GM23338 (cell line): ENCODE results near the gene SEC16A. TPM values are rescaled to one million over a fixed set of nuclear protein-coding genes. Genes with fewer than 3 reads are reported as not detected.

Experiments used
- ATAC-seq: fragments of 200-7000 bp; cut with Tn5 transposase; 3 replicates; pipeline ENCODE4 v1.9.1; 2020
- DNase-seq: peaks from one replicate; pipeline ENCODE4 v3.0.0-alpha.2; 2015; ENCODE audit warnings: low spot score
- H2AFZ ChIP-seq: fragments of 200-600 bp; sonication (generic); 2 replicates; pipeline ENCODE4 v1.8.0; 2016; ENCODE audit warnings: antibody characterized with exemption, mild to moderate bottlenecking, moderate library complexity
- H3F3A ChIP-seq: fragments of 200-600 bp; sonication (generic); replicated peaks from 2 replicates; pipeline ENCODE4 v1.8.0; 2017; ENCODE audit warnings: antibody characterized with exemption, mixed run types, low read depth
- H3K27ac ChIP-seq: fragments of 200-600 bp; sonication (generic); 2 replicates; pipeline ENCODE4 v1.6.1; 2016; ENCODE audit warnings: low read depth
- H3K27me3 ChIP-seq: fragments of 200-600 bp; sonication (generic); 2 replicates; pipeline ENCODE4 v1.8.0; 2016; ENCODE audit warnings: mild to moderate bottlenecking, mixed run types, moderate library complexity; ENCODE audit not compliant: insufficient read depth
- H3K36me3 ChIP-seq: fragments of 200-600 bp; sonication (generic); 2 replicates; pipeline ENCODE4 v1.8.0; 2016; ENCODE audit warnings: mild to moderate bottlenecking; ENCODE audit not compliant: insufficient read depth
- H3K4me1 ChIP-seq: fragments of 200-600 bp; sonication (generic); 2 replicates; pipeline ENCODE4 v1.8.0; 2016; ENCODE audit warnings: mild to moderate bottlenecking, moderate library complexity; ENCODE audit not compliant: insufficient read depth
- H3K4me2 ChIP-seq: fragments of 200-600 bp; sonication (generic); 2 replicates; pipeline ENCODE4 v1.7.1; 2017; ENCODE audit warnings: mixed run types
- H3K4me3 ChIP-seq: fragments of 200-600 bp; sonication (generic); 2 replicates; pipeline ENCODE4 v1.6.1; 2016; ENCODE audit warnings: mixed run types
- H3K79me2 ChIP-seq: fragments of 200-600 bp; sonication (generic); replicated peaks from 2 replicates; pipeline ENCODE4 v1.8.0; 2017; ENCODE audit warnings: mild to moderate bottlenecking; ENCODE audit not compliant: insufficient read depth
- H3K9me2 ChIP-seq: fragments of 200-600 bp; sonication (generic); 2 replicates; pipeline ENCODE4 v1.8.0; 2017; ENCODE audit not compliant: insufficient read depth
- H4K20me1 ChIP-seq: fragments of 200-600 bp; sonication (generic); replicated peaks from 2 replicates; pipeline ENCODE4 v1.8.0; 2017; ENCODE audit warnings: mild to moderate bottlenecking; ENCODE audit not compliant: insufficient read depth
- H3K27ac Mint-ChIP-seq: 2 replicates; pipeline ENCODE4 v1.8.0; 2020; ENCODE audit warnings: inconsistent platforms, mild to moderate bottlenecking, moderate library complexity, mixed read lengths
- H3K27me3 Mint-ChIP-seq: 3 replicates; pipeline ENCODE4 v1.8.0; 2022; ENCODE audit warnings: low read depth, mild to moderate bottlenecking, moderate library complexity, mixed read lengths, inconsistent platforms; ENCODE audit not compliant: insufficient read depth, poor library complexity
- H3K36me3 Mint-ChIP-seq: 3 replicates; pipeline ENCODE4 v1.8.0; 2021; ENCODE audit warnings: low read depth, mild to moderate bottlenecking, inconsistent platforms, moderate library complexity, mixed read lengths
- H3K4me1 Mint-ChIP-seq: 3 replicates; pipeline ENCODE4 v1.8.0; 2020; ENCODE audit warnings: mild to moderate bottlenecking, inconsistent platforms, mixed read lengths
- H3K4me3 Mint-ChIP-seq: 3 replicates; pipeline ENCODE4 v1.8.0; 2021; ENCODE audit warnings: moderate library complexity, mild to moderate bottlenecking, inconsistent platforms, mixed read lengths
- H3K9me3 Mint-ChIP-seq: 3 replicates; pipeline ENCODE4 v1.8.0; 2020; ENCODE audit warnings: moderate library complexity, mild to moderate bottlenecking, inconsistent platforms, mixed read lengths
- CREB1 ChIP-seq: fragments of 250-450 bp; sonication (Bioruptor Pico); IDR thresholded peaks from 2 replicates; pipeline ENCODE4 v1.5.0; 2020; ENCODE audit warnings: low read depth, mild to moderate bottlenecking, moderate library complexity
- EZH2 ChIP-seq: fragments of 200-600 bp; sonication (generic); IDR thresholded peaks from one replicate; pipeline ENCODE4 v1.8.0; 2017; ENCODE audit warnings: antibody characterized with exemption, mild to moderate bottlenecking, low read depth; ENCODE audit not compliant: unreplicated experiment
- EZH2phosphoT487 ChIP-seq: fragments of 200-600 bp; sonication (generic); IDR thresholded peaks from one replicate; pipeline ENCODE4 v1.8.1; 2018; ENCODE audit warnings: antibody characterized with exemption; ENCODE audit not compliant: unreplicated experiment
- JUNB ChIP-seq: IDR thresholded peaks from one replicate; pipeline ENCODE4 v1.6.1; 2016; ENCODE audit warnings: antibody characterized with exemption; ENCODE audit not compliant: unreplicated experiment
- NANOG ChIP-seq: IDR thresholded peaks from 2 replicates; pipeline ENCODE4 v1.6.1; 2016; ENCODE audit warnings: antibody characterized with exemption, borderline replicate concordance
- POLR2AphosphoS5 ChIP-seq: IDR thresholded peaks from 2 replicates; pipeline ENCODE4 v1.6.1; 2016; ENCODE audit warnings: antibody characterized with exemption, low read depth
- STAT1 ChIP-seq: IDR thresholded peaks from one replicate; pipeline ENCODE4 v1.6.1; 2016; ENCODE audit warnings: antibody characterized with exemption; ENCODE audit not compliant: unreplicated experiment
- ZNF114 ChIP-seq: fragments of 250-450 bp; sonication (Bioruptor Pico); IDR thresholded peaks from 2 replicates; pipeline ENCODE4 v1.5.0; 2020; ENCODE audit warnings: mild to moderate bottlenecking, moderate library complexity
- ZNF331 ChIP-seq: fragments of 250-450 bp; sonication (Bioruptor Pico); IDR thresholded peaks from 2 replicates; pipeline ENCODE4 v1.5.0; 2020; ENCODE audit warnings: low read depth, mild to moderate bottlenecking, moderate library complexity
- polyA plus RNA-seq: library from polyadenylated mRNA; unstranded; fragments of >200 nt; fragmentation: Nextera tagmentation; extraction: Ambion mirVana; gene quantifications from 2 replicates; pipeline ENCODE4 v1.2.1, GENCODE V29; 2016
- total RNA-seq: library from RNA; depleted of rRNA; stranded (reverse); fragments of >200 nt; shearing (Covaris generic); gene quantifications from 2 replicates; pipeline ENCODE4 v1.2.3, GENCODE V29; 2014
- TF ChIP-seq, protein P1 (sequence below): IDR thresholded peaks from one replicate; pipeline ENCODE4 v1.6.1; 2018; ENCODE audit warnings: antibody characterized with exemption; ENCODE audit not compliant: unreplicated experiment
- TF ChIP-seq, protein P2 (sequence below), 2 experiments: fragments of 200-600 bp in 1 of 2; sonication (generic) in 1 of 2; conservative IDR thresholded peaks; 2 replicates each; pipeline versions ENCODE4 v1.5.1 to v1.6.1; 2016 to 2017; ENCODE audit warnings: antibody characterized with exemption in 2 of 2, low read depth in 2 of 2, mild to moderate bottlenecking in 2 of 2, moderate library complexity in 1 of 2
- TF ChIP-seq, protein P3 (sequence below): fragments of 250-450 bp; sonication (Bioruptor Pico); IDR thresholded peaks from 2 replicates; pipeline ENCODE4 v1.5.0; 2020; ENCODE audit warnings: mild to moderate bottlenecking, moderate library complexity
- TF ChIP-seq, protein P4 (sequence below): IDR thresholded peaks from 2 replicates; pipeline ENCODE4 v1.6.1; 2016; ENCODE audit warnings: antibody characterized with exemption

Gene SEC16A
- total and polyA plus RNA-seq, 2 experiments from 2014 or later = 34.0 to 59.2 TPM

DNA sequence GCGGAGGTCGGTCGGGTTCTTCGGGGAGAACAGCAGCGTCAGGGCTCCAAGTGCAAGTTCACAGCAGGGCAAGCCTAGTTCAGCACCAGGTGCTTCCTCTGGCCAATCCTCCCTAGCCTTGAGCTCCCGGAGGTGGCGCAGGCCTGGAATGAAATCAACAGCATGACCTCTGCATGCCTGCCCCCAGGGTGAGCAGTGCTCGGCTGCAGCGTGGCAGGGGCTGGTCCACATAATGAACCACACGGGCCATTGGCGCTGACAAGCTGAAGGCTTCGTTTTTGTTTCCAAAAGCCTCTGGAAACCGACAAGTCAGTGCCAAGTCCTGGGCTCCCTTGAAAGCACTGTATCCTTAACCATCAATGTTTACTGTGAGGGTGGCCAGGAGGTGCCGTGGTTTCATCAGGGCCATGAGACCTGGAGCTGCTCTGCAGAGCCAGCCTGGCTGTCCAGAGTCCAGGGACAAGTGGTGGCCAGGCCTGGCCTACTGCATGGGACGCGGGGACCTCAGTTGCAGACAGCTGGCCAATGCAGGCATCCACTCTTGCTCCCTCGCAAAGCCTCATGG is 41.1 kb downstream of the SEC16A start:
- H3K27ac Mint-ChIP-seq = no peak overlapping the region

More for the DNA sequence above, 41.1 kb downstream of the SEC16A start:
- Histone ChIP-seq H3F3A (peaks cover 27% of the 10 kb centered on the region), H3K4me3 (no peak overlapping the region), H3K27me3 (no peaks in the 10 kb centered on the region), H4K20me1 (peaks cover 22% of the 10 kb centered on the region), H3K27ac (0 out of 2 replicates have a peak overlapping the region, but pooled peaks have one; percentile 80), H3K79me2 (peaks cover 18% of the 10 kb centered on the region), H2AFZ (no peak overlapping the region), H3K36me3 (peaks cover 23% of the 10 kb centered on the region), H3K4me2 (no peak overlapping the region), H3K4me1 (no peaks in the 10 kb centered on the region), H3K9me2 (no peaks in the 10 kb centered on the region)
- ATAC-seq = no peak
- Mint-ChIP-seq H3K4me3 (peak overlapping the region; percentile 38; the same call in 2 of the 3 replicates), H3K36me3 (peaks cover 56% of the 10 kb centered on the region), H3K27me3 (peaks cover 7% of the 10 kb centered on the region), H3K9me3 (0 out of 3 replicates have a peak, but pooled peaks cover 2% of the 10 kb centered on the region), H3K4me1 (peaks cover 15% of the 10 kb centered on the region)
- TF ChIP-seq ZNF114 (CRISPR knock-in tag) = no peak
- TF ChIP-seq JUNB = no peak
- no peak for TF ChIP-seq NANOG
- TF ChIP-seq, protein P1, sequence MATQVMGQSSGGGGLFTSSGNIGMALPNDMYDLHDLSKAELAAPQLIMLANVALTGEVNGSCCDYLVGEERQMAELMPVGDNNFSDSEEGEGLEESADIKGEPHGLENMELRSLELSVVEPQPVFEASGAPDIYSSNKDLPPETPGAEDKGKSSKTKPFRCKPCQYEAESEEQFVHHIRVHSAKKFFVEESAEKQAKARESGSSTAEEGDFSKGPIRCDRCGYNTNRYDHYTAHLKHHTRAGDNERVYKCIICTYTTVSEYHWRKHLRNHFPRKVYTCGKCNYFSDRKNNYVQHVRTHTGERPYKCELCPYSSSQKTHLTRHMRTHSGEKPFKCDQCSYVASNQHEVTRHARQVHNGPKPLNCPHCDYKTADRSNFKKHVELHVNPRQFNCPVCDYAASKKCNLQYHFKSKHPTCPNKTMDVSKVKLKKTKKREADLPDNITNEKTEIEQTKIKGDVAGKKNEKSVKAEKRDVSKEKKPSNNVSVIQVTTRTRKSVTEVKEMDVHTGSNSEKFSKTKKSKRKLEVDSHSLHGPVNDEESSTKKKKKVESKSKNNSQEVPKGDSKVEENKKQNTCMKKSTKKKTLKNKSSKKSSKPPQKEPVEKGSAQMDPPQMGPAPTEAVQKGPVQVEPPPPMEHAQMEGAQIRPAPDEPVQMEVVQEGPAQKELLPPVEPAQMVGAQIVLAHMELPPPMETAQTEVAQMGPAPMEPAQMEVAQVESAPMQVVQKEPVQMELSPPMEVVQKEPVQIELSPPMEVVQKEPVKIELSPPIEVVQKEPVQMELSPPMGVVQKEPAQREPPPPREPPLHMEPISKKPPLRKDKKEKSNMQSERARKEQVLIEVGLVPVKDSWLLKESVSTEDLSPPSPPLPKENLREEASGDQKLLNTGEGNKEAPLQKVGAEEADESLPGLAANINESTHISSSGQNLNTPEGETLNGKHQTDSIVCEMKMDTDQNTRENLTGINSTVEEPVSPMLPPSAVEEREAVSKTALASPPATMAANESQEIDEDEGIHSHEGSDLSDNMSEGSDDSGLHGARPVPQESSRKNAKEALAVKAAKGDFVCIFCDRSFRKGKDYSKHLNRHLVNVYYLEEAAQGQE = no peak
- TF ChIP-seq POLR2AphosphoS5 = no peak
- TF ChIP-seq, protein P2, sequence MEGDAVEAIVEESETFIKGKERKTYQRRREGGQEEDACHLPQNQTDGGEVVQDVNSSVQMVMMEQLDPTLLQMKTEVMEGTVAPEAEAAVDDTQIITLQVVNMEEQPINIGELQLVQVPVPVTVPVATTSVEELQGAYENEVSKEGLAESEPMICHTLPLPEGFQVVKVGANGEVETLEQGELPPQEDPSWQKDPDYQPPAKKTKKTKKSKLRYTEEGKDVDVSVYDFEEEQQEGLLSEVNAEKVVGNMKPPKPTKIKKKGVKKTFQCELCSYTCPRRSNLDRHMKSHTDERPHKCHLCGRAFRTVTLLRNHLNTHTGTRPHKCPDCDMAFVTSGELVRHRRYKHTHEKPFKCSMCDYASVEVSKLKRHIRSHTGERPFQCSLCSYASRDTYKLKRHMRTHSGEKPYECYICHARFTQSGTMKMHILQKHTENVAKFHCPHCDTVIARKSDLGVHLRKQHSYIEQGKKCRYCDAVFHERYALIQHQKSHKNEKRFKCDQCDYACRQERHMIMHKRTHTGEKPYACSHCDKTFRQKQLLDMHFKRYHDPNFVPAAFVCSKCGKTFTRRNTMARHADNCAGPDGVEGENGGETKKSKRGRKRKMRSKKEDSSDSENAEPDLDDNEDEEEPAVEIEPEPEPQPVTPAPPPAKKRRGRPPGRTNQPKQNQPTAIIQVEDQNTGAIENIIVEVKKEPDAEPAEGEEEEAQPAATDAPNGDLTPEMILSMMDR (conservative IDR thresholded peaks at IDR 0.05; ENCODE audit: low read depth in 2 of 2) = no peak
- TF ChIP-seq, protein P3, sequence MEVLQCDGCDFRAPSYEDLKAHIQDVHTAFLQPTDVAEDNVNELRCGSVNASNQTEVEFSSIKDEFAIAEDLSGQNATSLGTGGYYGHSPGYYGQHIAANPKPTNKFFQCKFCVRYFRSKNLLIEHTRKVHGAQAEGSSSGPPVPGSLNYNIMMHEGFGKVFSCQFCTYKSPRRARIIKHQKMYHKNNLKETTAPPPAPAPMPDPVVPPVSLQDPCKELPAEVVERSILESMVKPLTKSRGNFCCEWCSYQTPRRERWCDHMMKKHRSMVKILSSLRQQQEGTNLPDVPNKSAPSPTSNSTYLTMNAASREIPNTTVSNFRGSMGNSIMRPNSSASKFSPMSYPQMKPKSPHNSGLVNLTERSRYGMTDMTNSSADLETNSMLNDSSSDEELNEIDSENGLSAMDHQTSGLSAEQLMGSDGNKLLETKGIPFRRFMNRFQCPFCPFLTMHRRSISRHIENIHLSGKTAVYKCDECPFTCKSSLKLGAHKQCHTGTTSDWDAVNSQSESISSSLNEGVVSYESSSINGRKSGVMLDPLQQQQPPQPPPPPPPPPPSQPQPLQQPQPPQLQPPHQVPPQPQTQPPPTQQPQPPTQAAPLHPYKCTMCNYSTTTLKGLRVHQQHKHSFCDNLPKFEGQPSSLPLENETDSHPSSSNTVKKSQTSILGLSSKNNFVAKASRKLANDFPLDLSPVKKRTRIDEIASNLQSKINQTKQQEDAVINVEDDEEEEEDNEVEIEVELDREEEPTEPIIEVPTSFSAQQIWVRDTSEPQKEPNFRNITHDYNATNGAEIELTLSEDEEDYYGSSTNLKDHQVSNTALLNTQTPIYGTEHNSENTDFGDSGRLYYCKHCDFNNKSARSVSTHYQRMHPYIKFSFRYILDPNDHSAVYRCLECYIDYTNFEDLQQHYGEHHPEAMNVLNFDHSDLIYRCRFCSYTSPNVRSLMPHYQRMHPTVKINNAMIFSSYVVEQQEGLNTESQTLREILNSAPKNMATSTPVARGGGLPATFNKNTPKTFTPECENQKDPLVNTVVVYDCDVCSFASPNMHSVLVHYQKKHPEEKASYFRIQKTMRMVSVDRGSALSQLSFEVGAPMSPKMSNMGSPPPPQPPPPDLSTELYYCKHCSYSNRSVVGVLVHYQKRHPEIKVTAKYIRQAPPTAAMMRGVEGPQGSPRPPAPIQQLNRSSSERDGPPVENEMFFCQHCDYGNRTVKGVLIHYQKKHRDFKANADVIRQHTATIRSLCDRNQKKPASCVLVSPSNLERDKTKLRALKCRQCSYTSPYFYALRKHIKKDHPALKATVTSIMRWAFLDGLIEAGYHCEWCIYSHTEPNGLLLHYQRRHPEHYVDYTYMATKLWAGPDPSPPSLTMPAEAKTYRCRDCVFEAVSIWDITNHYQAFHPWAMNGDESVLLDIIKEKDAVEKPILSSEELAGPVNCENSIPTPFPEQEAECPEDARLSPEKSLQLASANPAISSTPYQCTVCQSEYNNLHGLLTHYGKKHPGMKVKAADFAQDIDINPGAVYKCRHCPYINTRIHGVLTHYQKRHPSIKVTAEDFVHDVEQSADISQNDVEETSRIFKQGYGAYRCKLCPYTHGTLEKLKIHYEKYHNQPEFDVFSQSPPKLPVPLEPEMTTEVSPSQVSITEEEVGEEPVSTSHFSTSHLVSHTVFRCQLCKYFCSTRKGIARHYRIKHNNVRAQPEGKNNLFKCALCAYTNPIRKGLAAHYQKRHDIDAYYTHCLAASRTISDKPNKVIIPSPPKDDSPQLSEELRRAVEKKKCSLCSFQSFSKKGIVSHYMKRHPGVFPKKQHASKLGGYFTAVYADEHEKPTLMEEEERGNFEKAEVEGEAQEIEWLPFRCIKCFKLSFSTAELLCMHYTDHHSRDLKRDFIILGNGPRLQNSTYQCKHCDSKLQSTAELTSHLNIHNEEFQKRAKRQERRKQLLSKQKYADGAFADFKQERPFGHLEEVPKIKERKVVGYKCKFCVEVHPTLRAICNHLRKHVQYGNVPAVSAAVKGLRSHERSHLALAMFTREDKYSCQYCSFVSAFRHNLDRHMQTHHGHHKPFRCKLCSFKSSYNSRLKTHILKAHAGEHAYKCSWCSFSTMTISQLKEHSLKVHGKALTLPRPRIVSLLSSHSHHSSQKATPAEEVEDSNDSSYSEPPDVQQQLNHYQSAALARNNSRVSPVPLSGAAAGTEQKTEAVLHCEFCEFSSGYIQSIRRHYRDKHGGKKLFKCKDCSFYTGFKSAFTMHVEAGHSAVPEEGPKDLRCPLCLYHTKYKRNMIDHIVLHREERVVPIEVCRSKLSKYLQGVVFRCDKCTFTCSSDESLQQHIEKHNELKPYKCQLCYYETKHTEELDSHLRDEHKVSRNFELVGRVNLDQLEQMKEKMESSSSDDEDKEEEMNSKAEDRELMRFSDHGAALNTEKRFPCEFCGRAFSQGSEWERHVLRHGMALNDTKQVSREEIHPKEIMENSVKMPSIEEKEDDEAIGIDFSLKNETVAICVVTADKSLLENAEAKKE (CRISPR knock-in tag) = no peak
- no peak for TF ChIP-seq EZH2phosphoT487
- no peak for TF ChIP-seq ZNF331 (CRISPR knock-in tag)
- TF ChIP-seq STAT1 = no peak
- TF ChIP-seq CREB1 (CRISPR knock-in tag) = no peak
- no peak for TF ChIP-seq EZH2
- TF ChIP-seq, protein P4, sequence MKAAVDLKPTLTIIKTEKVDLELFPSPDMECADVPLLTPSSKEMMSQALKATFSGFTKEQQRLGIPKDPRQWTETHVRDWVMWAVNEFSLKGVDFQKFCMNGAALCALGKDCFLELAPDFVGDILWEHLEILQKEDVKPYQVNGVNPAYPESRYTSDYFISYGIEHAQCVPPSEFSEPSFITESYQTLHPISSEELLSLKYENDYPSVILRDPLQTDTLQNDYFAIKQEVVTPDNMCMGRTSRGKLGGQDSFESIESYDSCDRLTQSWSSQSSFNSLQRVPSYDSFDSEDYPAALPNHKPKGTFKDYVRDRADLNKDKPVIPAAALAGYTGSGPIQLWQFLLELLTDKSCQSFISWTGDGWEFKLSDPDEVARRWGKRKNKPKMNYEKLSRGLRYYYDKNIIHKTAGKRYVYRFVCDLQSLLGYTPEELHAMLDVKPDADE = no peak
- no peak for DNase-seq
